Measurements from ENCODE around the gene CPNE7.

Gene CPNE7

DNA sequence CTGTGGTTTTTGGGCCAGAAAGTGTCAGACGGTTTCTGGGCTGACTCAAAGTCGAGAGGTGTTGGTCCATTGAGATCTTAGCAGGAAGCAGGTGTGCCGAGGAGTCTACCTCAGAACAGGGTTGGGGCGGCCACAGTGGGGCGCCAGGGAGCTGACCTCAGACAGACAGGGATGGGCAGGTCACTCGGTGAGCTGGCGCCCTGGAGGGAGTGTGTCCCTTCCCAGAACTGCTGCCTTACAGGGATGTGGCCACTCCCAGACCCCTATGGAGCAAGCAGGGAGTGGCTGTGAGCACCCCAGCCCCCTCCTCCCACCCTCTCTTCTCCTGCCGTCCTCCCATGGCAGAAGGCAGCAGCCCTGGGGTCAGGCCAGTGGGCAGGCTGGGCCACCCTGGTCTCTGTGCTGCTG lies 23.9 kb downstream of the CPNE7 start (continued):
- TF ChIP-seq GLI2 (tag by site-specific recombination; IDR thresholded peaks at IDR 0.05; ENCODE audit: borderline replicate concordance, low read depth) = no peak
- TF ChIP-seq SALL2 (tag by site-specific recombination; IDR thresholded peaks at IDR 0.05; ENCODE audit: borderline replicate concordance) = no peak
- no peak for TF ChIP-seq ZNF555 (tag by site-specific recombination; conservative IDR thresholded peaks at IDR 0.05)
- no peak for TF ChIP-seq ZNF776 (tag by site-specific recombination; IDR thresholded peaks at IDR 0.05; ENCODE audit: borderline replicate concordance)
- TF ChIP-seq, protein P1, sequence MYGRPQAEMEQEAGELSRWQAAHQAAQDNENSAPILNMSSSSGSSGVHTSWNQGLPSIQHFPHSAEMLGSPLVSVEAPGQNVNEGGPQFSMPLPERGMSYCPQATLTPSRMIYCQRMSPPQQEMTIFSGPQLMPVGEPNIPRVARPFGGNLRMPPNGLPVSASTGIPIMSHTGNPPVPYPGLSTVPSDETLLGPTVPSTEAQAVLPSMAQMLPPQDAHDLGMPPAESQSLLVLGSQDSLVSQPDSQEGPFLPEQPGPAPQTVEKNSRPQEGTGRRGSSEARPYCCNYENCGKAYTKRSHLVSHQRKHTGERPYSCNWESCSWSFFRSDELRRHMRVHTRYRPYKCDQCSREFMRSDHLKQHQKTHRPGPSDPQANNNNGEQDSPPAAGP (tag by site-specific recombination; IDR thresholded peaks at IDR 0.05) = peak; percentile 72
- no peak for TF ChIP-seq ZNF114 (tag by site-specific recombination; IDR thresholded peaks at IDR 0.05)
- TF ChIP-seq, protein P2, sequence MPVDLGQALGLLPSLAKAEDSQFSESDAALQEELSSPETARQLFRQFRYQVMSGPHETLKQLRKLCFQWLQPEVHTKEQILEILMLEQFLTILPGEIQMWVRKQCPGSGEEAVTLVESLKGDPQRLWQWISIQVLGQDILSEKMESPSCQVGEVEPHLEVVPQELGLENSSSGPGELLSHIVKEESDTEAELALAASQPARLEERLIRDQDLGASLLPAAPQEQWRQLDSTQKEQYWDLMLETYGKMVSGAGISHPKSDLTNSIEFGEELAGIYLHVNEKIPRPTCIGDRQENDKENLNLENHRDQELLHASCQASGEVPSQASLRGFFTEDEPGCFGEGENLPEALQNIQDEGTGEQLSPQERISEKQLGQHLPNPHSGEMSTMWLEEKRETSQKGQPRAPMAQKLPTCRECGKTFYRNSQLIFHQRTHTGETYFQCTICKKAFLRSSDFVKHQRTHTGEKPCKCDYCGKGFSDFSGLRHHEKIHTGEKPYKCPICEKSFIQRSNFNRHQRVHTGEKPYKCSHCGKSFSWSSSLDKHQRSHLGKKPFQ (tag by site-specific recombination; IDR thresholded peaks at IDR 0.05) = no peak
- TF ChIP-seq ZNF423 (tag by site-specific recombination; IDR thresholded peaks at IDR 0.05) = no peak
- TF ChIP-seq ZBTB8A (tag by site-specific recombination; IDR thresholded peaks at IDR 0.05) = no peak
- TF ChIP-seq, protein P3, sequence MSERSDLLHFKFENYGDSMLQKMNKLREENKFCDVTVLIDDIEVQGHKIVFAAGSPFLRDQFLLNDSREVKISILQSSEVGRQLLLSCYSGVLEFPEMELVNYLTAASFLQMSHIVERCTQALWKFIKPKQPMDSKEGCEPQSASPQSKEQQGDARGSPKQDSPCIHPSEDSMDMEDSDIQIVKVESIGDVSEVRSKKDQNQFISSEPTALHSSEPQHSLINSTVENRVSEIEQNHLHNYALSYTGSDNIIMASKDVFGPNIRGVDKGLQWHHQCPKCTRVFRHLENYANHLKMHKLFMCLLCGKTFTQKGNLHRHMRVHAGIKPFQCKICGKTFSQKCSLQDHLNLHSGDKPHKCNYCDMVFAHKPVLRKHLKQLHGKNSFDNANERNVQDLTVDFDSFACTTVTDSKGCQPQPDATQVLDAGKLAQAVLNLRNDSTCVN (tag by site-specific recombination; optimal IDR thresholded peaks at IDR 0.05) = no peak

DNA sequence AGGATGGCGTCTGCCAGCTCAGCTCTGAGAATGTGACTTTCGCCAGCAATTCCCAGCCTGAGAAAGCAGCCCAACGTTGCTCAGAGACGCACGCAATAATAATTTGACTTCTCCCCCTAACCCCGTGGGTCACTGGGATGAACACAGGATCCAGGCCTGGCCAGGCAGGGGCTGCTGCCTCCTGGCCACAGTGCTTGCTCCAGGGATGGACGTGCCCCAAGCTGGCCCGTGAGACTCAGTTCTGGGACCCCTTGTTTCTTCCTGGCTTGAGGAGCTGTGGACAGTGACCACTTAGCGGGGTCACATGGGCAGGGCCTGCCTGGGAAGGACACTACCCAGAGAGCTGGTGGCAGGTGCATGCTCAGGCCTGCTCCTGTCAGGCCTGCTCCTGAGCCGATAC lies 24.3 kb downstream of the CPNE7 start:
- Histone ChIP-seq H3K27ac (ENCODE audit: extremely low read depth, low read depth, low read length) (no peak overlapping the region), H3K36me3 (ENCODE audit: control insufficient read depth in 2 of 2, insufficient read depth in 1 of 2, low read length in 2 of 2) (no peaks in the 10 kb centered on the region), H3K4me1 (ENCODE audit: control insufficient read depth, insufficient read depth, low read length) (no peaks in the 10 kb centered on the region), H3K4me3 (ENCODE audit: low read depth, low read length) (no peak overlapping the region), H3K9me3 (ENCODE audit: control insufficient read depth, insufficient read depth, low read depth, low read length) (no peaks in the 10 kb centered on the region)
- no peak for TF ChIP-seq ZFHX2 (tag by site-specific recombination; conservative IDR thresholded peaks at IDR 0.05)
- TF ChIP-seq ZNF529 (tag by site-specific recombination; IDR thresholded peaks at IDR 0.05; ENCODE audit: insufficient replicate concordance) = no peak
- no peak for TF ChIP-seq ZNF596 (tag by site-specific recombination; IDR thresholded peaks at IDR 0.05)
- no peak for TF ChIP-seq ZNF394 (tag by site-specific recombination; IDR thresholded peaks at IDR 0.05; ENCODE audit: borderline replicate concordance)
- TF ChIP-seq EGR2 (tag by site-specific recombination; IDR thresholded peaks at IDR 0.05; ENCODE audit: low read depth) = no peak
- no peak for TF ChIP-seq TCF7L2 (IDR thresholded peaks at IDR 0.05; ENCODE audit: borderline replicate concordance, low read depth, low read length)
- TF ChIP-seq YY2 (tag by site-specific recombination; IDR thresholded peaks at IDR 0.05) = no peak
- no peak for TF ChIP-seq ZNF112 (tag by site-specific recombination; IDR thresholded peaks at IDR 0.05)
- TF ChIP-seq, protein P4, sequence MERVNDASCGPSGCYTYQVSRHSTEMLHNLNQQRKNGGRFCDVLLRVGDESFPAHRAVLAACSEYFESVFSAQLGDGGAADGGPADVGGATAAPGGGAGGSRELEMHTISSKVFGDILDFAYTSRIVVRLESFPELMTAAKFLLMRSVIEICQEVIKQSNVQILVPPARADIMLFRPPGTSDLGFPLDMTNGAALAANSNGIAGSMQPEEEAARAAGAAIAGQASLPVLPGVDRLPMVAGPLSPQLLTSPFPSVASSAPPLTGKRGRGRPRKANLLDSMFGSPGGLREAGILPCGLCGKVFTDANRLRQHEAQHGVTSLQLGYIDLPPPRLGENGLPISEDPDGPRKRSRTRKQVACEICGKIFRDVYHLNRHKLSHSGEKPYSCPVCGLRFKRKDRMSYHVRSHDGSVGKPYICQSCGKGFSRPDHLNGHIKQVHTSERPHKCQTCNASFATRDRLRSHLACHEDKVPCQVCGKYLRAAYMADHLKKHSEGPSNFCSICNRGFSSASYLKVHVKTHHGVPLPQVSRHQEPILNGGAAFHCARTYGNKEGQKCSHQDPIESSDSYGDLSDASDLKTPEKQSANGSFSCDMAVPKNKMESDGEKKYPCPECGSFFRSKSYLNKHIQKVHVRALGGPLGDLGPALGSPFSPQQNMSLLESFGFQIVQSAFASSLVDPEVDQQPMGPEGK (tag by site-specific recombination; IDR thresholded peaks at IDR 0.05) = no peak
- TF ChIP-seq ZNF521 (tag by site-specific recombination; IDR thresholded peaks at IDR 0.05) = no peak
- TF ChIP-seq, protein P5, sequence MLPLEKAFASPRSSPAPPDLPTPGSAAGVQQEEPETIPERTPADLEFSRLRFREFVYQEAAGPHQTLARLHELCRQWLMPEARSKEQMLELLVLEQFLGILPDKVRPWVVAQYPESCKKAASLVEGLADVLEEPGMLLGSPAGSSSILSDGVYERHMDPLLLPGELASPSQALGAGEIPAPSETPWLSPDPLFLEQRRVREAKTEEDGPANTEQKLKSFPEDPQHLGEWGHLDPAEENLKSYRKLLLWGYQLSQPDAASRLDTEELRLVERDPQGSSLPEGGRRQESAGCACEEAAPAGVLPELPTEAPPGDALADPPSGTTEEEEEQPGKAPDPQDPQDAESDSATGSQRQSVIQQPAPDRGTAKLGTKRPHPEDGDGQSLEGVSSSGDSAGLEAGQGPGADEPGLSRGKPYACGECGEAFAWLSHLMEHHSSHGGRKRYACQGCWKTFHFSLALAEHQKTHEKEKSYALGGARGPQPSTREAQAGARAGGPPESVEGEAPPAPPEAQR (tag by site-specific recombination; IDR thresholded peaks at IDR 0.05) = no peak
- no peak for TF ChIP-seq BCL11B (tag by site-specific recombination; IDR thresholded peaks at IDR 0.05; ENCODE audit: low read depth)
- TF ChIP-seq ZNF560 (tag by site-specific recombination; IDR thresholded peaks at IDR 0.05; ENCODE audit: borderline replicate concordance) = no peak
- TF ChIP-seq, protein P3 (tag by site-specific recombination; optimal IDR thresholded peaks at IDR 0.05) = no peak
- no peak for TF ChIP-seq WT1 (tag by site-specific recombination; IDR thresholded peaks at IDR 0.05)
- no peak for TF ChIP-seq ZBTB17 (tag by site-specific recombination; IDR thresholded peaks at IDR 0.05)
- no peak for TF ChIP-seq ZBTB48 (tag by site-specific recombination; IDR thresholded peaks at IDR 0.05)
- POLR2A ChIA-PET = no interaction called here
- CTCF ChIA-PET = interaction anchor here (0.5 to 2.4 kb wide), 8 partner anchors 8 to 99 kb away, joined by 3 to 18 read pairs (median 4); no protein-coding TSS in a partner anchor

All from HEK293 (cell line).